A549 (cell line): ENCODE measurements around the gene S100A9. TPM values are rescaled to one million over a fixed set of nuclear protein-coding genes. Genes with fewer than 3 reads are reported as not detected.
"Not testable (repeated sequence)": the region's sequence is repeated elsewhere in the genome, so short reads cannot be mapped to it uniquely, and the experiment has no call there.

ENCODE experiments used
- ATAC-seq, 2 experiments: fragments of 200-7000 bp in 1 of 2; fragments of >200 bp in 1 of 2; cut with Nextera tagmentation in 1 of 2; cut with Tn5 transposase in 1 of 2; 3 replicates each; pipeline versions ENCODE4 v1.8.0 to v1.9.1; 2018 to 2020; ENCODE audit warnings: mild to moderate bottlenecking in 1 of 2, moderate library complexity in 1 of 2
- CTCF ChIA-PET: fragments of 300-600 bp; sonication (Branson Sonifier 250); formaldehyde crosslinking; extraction: SDS; loops from one replicate; lab custom pipeline; 2021; ENCODE audit warnings: antibody characterized with exemption, inconsistent platforms; lab: Yijun Ruan, JAX
- POLR2A ChIA-PET: fragments of 350-600 bp; formaldehyde crosslinking; extraction: SDS; loops from one replicate; lab custom pipeline; 2021; ENCODE audit warnings: antibody characterized with exemption, inconsistent platforms; lab: Yijun Ruan, JAX
- DNase-seq, 2 experiments: peaks; one replicate each; pipeline versions ENCODE4 v3.0.0 to v3.0.0-alpha.2; 2011 to 2016; ENCODE audit warnings: low read depth in 1 of 2, low spot score in 1 of 2
- FAIRE-seq: peaks from 2 replicates; lab custom pipeline; 2011; peaks lifted over from hg19 to GRCh38; lab: Jason Lieb, UNC
- H3K27ac ChIP-seq, 2 experiments: fragments of >200 bp; sonication (Bioruptor Twin); formaldehyde crosslinking; 3 replicates each; pipeline ENCODE4 v1.5.1; 2016 to 2017
- H3K4me1 ChIP-seq: fragments of >200 bp; sonication (Bioruptor Twin); formaldehyde crosslinking; 3 replicates; pipeline ENCODE4 v1.6.1; 2016
- H3K4me2 ChIP-seq: fragments of >200 bp; sonication (Bioruptor Twin); formaldehyde crosslinking; 3 replicates; pipeline ENCODE4 v1.6.1; 2016
- H3K4me3 ChIP-seq: fragments of >200 bp; sonication (Bioruptor Twin); formaldehyde crosslinking; 3 replicates; pipeline ENCODE4 v1.5.1; 2016
- H3K9me3 ChIP-seq: fragments of >200 bp; sonication (Bioruptor Twin); formaldehyde crosslinking; 3 replicates; pipeline ENCODE4 v1.6.1; 2016
- BHLHE40 ChIP-seq: IDR thresholded peaks from 2 replicates; pipeline ENCODE4 v1.6.1; 2012; ENCODE audit warnings: low read depth, low read length, inconsistent platforms
- CBX8 ChIP-seq: fragments of 200-600 bp; sonication (generic); IDR thresholded peaks from 2 replicates; pipeline ENCODE4 v1.6.1; 2016
- CEBPB ChIP-seq, 2 experiments: fragments of >200 bp in 1 of 2; sonication (Bioruptor Twin) in 1 of 2; formaldehyde crosslinking in 1 of 2; IDR thresholded peaks; 2 replicates each; pipeline ENCODE4 v1.6.1; 2012 to 2016
- CHD2 ChIP-seq: fragments of 150-350 bp; IDR thresholded peaks from 2 replicates; pipeline ENCODE4 v1.6.1; 2014; ENCODE audit warnings: low read length; ENCODE audit not compliant: partially characterized antibody
- EHF ChIP-seq: fragments of 250-450 bp; sonication (Bioruptor Pico); IDR thresholded peaks from 2 replicates; pipeline ENCODE4 v1.5.0; 2020; ENCODE audit warnings: mild to moderate bottlenecking
- FOSL2 ChIP-seq, 2 experiments: fragments of 450-650 bp in 1 of 2; fragments of >200 bp in 1 of 2; sonication (Bioruptor Twin) in 1 of 2; formaldehyde crosslinking; IDR thresholded peaks; 2 replicates each; pipeline versions ENCODE4 v1.5.0 to v1.6.1; 2016 to 2020; ENCODE audit warnings: mild to moderate bottlenecking in 1 of 2, moderate library complexity in 1 of 2
- FOXS1 ChIP-seq: fragments of 250-450 bp; sonication (Bioruptor Pico); IDR thresholded peaks from 2 replicates; pipeline ENCODE4 v1.5.0; 2020; ENCODE audit warnings: mild to moderate bottlenecking, moderate library complexity
- HOXB13 ChIP-seq: fragments of 250-450 bp; sonication (Bioruptor Pico); IDR thresholded peaks from 2 replicates; pipeline ENCODE4 v1.5.0; 2020; ENCODE audit warnings: low read depth, mild to moderate bottlenecking, moderate library complexity
- JUN ChIP-seq, 2 experiments: fragments of >200 bp; sonication (Bioruptor Twin); formaldehyde crosslinking; IDR thresholded peaks; 2 replicates in 1 of 2; 3 replicates in 1 of 2; pipeline ENCODE4 v1.6.1; 2016 to 2017
- JUNB ChIP-seq: fragments of >200 bp; sonication (Bioruptor Twin); formaldehyde crosslinking; IDR thresholded peaks from 2 replicates; pipeline ENCODE4 v1.6.1; 2016
- KDM1A ChIP-seq: fragments of 200-600 bp; sonication (generic); IDR thresholded peaks from 2 replicates; pipeline ENCODE4 v1.6.1; 2016; ENCODE audit warnings: low read depth, mild to moderate bottlenecking
- KDM5A ChIP-seq: fragments of 200-600 bp; sonication (generic); IDR thresholded peaks from 2 replicates; pipeline ENCODE4 v1.6.1; 2016; ENCODE audit warnings: antibody characterized with exemption, mild to moderate bottlenecking
- MYC ChIP-seq: IDR thresholded peaks from 2 replicates; pipeline ENCODE4 v1.6.1; 2012; ENCODE audit warnings: mild to moderate bottlenecking, inconsistent platforms, low read length, improper control_type of control experiment, borderline replicate concordance
- NPAS2 ChIP-seq: fragments of 250-450 bp; sonication (Bioruptor Pico); IDR thresholded peaks from 2 replicates; pipeline ENCODE4 v1.8.0; 2022; ENCODE audit warnings: mild to moderate bottlenecking, moderate library complexity, borderline replicate concordance
- NR3C1 ChIP-seq: fragments of >200 bp; sonication (Bioruptor Twin); formaldehyde crosslinking; IDR thresholded peaks from 3 replicates; pipeline ENCODE4 v1.6.1; 2017
- POLR2AphosphoS2 ChIP-seq: conservative IDR thresholded peaks from 2 replicates; pipeline ENCODE4 v1.6.1; 2012; ENCODE audit warnings: low read length, improper control_type of control experiment, inconsistent platforms
- RAD21 ChIP-seq, 2 experiments: fragments of >200 bp in 1 of 2; sonication (Bioruptor Twin) in 1 of 2; formaldehyde crosslinking in 1 of 2; IDR thresholded peaks in 1 of 2; conservative IDR thresholded peaks in 1 of 2; 2 replicates in 1 of 2; 3 replicates in 1 of 2; pipeline ENCODE4 v1.6.1; 2012 to 2018; ENCODE audit warnings: inconsistent platforms in 1 of 2
- RCOR1 ChIP-seq: fragments of 150-350 bp; IDR thresholded peaks from 2 replicates; pipeline ENCODE4 v1.6.1; 2014; ENCODE audit warnings: antibody characterized with exemption, low read length, low read depth
- RFX5 ChIP-seq: fragments of 450-650 bp; IDR thresholded peaks from 2 replicates; pipeline ENCODE4 v1.7.1; 2014; ENCODE audit warnings: antibody characterized with exemption, mild to moderate bottlenecking, moderate library complexity
- RNF2 ChIP-seq: fragments of 200-600 bp; sonication (generic); IDR thresholded peaks from 2 replicates; pipeline ENCODE4 v1.6.1; 2016; ENCODE audit warnings: low read depth, mild to moderate bottlenecking, antibody characterized with exemption, moderate library complexity, borderline replicate concordance
- SREBF2 ChIP-seq: fragments of 450-650 bp; IDR thresholded peaks from 2 replicates; pipeline ENCODE4 v1.6.1; 2014; ENCODE audit warnings: mild to moderate bottlenecking, moderate library complexity
- TFCP2L1 ChIP-seq: fragments of 250-450 bp; sonication (Bioruptor Pico); IDR thresholded peaks from 2 replicates; pipeline ENCODE4 v1.5.0; 2021; ENCODE audit warnings: mild to moderate bottlenecking
- ZFP36 ChIP-seq: fragments of 450-650 bp; IDR thresholded peaks from 2 replicates; pipeline ENCODE4 v1.6.1; 2014; ENCODE audit warnings: borderline replicate concordance; ENCODE audit not compliant: partially characterized antibody
- ZNF302 ChIP-seq: fragments of 250-450 bp; sonication (Bioruptor Pico); IDR thresholded peaks from 2 replicates; pipeline ENCODE4 v1.9.0; 2021; ENCODE audit warnings: inconsistent platforms, mild to moderate bottlenecking, moderate library complexity
- WGBS: methylation state at CpG from one replicate; pipeline ENCODE4 v1.1.6; 2017; ENCODE audit errors: missing lambda C conversion rate; 5-methylcytosine and 5-hydroxymethylcytosine counted together
- polyA plus RNA-seq, 4 experiments: library from polyadenylated mRNA; depleted of rRNA in 3 of 4; stranded (reverse); fragments of >200 nt; fragmentation: RNase III in 1 of 4; extraction: RNeasy Plus Mini Kit Qiagen cat#74134 plus additional on column Dnase treatment in 1 of 4; gene quantifications; 2 replicates in 3 of 4; 3 replicates in 1 of 4; pipeline ENCODE4 v1.2.3, GENCODE V29; 2011 to 2017
- TF ChIP-seq, protein P1 (sequence below): fragments of 250-450 bp; sonication (Bioruptor Pico); IDR thresholded peaks from 2 replicates; pipeline ENCODE4 v1.5.0; 2020; ENCODE audit warnings: low read depth, mild to moderate bottlenecking, moderate library complexity
- TF ChIP-seq, protein P2 (sequence below): IDR thresholded peaks from 2 replicates; pipeline ENCODE4 v1.6.1; 2012; ENCODE audit warnings: low read depth, borderline replicate concordance

Gene S100A9
- polyA plus RNA-seq, 2 of the 4 experiments (the other 2 are of a cell fraction): 0.90 to 3.1 TPM

DNA sequence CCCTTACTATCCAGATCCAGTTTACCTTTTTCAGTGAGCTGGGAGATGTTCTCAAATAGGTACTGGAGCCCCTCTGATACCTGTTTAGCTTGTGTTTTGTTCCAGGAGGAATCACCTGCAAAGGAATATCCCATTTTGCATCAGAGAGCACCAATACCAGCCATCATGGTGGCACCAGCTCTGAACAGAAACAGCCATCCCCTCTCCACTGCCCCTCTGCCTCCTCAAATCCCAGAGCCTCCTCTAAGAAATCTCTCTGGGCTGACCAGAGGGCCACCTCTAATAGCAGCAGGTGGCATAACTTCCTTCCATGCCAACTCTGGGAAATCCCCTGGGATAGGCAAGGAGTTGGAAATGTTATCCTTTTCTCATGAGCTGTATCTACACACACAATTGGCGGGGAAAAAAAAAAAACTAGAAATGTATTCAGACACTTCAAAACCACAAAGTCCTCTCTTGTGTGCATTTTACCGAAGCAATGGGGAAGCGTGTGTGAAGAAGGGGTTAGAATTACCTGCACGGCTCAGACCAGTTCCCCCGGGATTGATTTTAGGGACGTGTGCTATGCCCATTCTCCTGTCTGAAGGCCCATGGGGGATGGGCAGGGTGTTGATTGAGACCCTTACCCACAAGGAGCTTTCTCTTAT is 11.5 kb upstream of the S100A9 start:
- ChIA-PET CTCF (interaction anchor here (0.6 to 5.7 kb wide), 6 partner anchors 9 to 328 kb away, joined by 3 to 31 read pairs (median 4); no protein-coding TSS in a partner anchor), POLR2A (no interaction called here)
- no peaks in the 10 kb centered on the region for H3K4me1 ChIP-seq
- WGBS: 24% methylated on average over 6 of the region's 6 CpGs
- no peak for TF ChIP-seq MYC
- TF ChIP-seq, protein P1, sequence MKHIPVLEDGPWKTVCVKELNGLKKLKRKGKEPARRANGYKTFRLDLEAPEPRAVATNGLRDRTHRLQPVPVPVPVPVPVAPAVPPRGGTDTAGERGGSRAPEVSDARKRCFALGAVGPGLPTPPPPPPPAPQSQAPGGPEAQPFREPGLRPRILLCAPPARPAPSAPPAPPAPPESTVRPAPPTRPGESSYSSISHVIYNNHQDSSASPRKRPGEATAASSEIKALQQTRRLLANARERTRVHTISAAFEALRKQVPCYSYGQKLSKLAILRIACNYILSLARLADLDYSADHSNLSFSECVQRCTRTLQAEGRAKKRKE (CRISPR knock-in tag): no peak
- no peak for TF ChIP-seq NPAS2 (CRISPR knock-in tag)
- TF ChIP-seq, protein P2, sequence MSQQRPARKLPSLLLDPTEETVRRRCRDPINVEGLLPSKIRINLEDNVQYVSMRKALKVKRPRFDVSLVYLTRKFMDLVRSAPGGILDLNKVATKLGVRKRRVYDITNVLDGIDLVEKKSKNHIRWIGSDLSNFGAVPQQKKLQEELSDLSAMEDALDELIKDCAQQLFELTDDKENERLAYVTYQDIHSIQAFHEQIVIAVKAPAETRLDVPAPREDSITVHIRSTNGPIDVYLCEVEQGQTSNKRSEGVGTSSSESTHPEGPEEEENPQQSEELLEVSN: no peak
- TF ChIP-seq RNF2: no peak
- no peak for TF ChIP-seq FOXS1 (CRISPR knock-in tag)
- no peak for TF ChIP-seq ZFP36
- no peak for TF ChIP-seq KDM1A
- no peak for TF ChIP-seq BHLHE40
- TF ChIP-seq NR3C1: no peak
- no peak for TF ChIP-seq CHD2
- no peak for TF ChIP-seq ZNF302 (CRISPR knock-in tag)
- no peak for TF ChIP-seq RFX5
- no peak for TF ChIP-seq RAD21 (conservative IDR thresholded peaks at IDR 0.05 in 1 of 2, IDR thresholded peaks at IDR 0.05 in 1 of 2)
- no peak for TF ChIP-seq JUN (IDR thresholded peaks at IDR 0.05)
- no peak for TF ChIP-seq CEBPB (IDR thresholded peaks at IDR 0.05)
- no peak for TF ChIP-seq TFCP2L1 (CRISPR knock-in tag)
- no peak for TF ChIP-seq KDM5A
- FAIRE-seq (no peak), DNase-seq (no peak), ATAC-seq (no peak)
- no peak overlapping the region for H3K4me3 ChIP-seq
- H3K4me2 ChIP-seq: no peak overlapping the region
- H3K27ac ChIP-seq: no peak overlapping the region
- no peaks in the 10 kb centered on the region for H3K9me3 ChIP-seq

DNA sequence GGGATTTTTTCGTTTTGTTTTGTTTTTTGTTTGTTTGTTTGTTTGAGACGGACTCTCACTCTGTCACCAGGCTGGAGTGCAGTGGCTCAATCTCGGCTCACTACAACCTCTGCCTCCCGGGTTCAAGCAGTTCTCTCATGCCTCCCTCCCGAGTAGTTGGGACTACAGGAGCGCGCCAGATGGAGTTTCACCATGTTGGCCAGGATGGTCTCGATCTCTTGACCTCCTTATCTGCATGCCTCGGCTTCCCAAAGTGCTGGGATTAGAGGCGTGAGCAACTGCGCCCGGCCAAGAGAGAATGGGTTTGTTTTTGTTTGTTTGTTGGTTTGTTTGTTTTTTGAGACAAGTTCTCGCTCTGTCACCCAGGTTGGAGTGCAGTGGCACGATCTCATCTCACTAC is 10.6 kb upstream of the S100A9 start:
- H3K9me3 ChIP-seq, ATAC-seq, H3K4me2 ChIP-seq, FAIRE-seq, DNase-seq, H3K4me1 ChIP-seq, H3K4me3 ChIP-seq, H3K27ac ChIP-seq, POLR2A ChIA-PET: not testable (repeated sequence)
- CTCF ChIA-PET: interaction anchor here (1.0 to 5.7 kb wide), 3 partner anchors 8 to 148 kb away, joined by 3 to 31 read pairs (median 9); no protein-coding TSS in a partner anchor
- 30% methylated on average over 14 of the region's 14 CpGs for WGBS

DNA sequence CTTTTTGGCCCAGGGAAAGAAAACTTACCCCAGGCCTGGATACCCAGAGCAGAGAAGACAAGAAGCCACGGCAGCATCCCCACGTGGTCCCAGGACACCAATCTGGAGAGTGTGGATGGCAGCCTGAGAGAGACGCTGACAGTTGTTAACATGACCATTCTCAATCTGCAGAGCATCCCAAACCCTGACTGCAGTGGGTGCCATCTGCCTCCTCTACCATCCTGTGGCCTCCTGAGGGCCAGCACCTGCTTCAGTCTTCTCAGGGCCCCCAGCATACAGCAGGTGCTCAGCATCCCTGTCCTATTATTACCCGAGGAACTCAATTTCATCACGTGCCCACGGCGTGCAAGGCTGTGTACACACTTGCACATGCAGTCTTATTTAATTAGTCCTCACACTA is 9.8 kb upstream of the S100A9 start:
- H3K9me3 ChIP-seq: no peaks in the 10 kb centered on the region
- POLR2A ChIA-PET: no interaction called here
- no peak for FAIRE-seq
- H3K4me2 ChIP-seq: no peak overlapping the region
- 18% methylated on average over 7 of the region's 7 CpGs for WGBS
- no peak overlapping the region for H3K4me3 ChIP-seq
- no peaks in the 10 kb centered on the region for H3K4me1 ChIP-seq
- CTCF ChIA-PET: interaction anchor here (0.5 to 13.2 kb wide), 7 partner anchors 10 to 284 kb away, joined by 3 to 731 read pairs (median 5); partner anchors contain the start of gene S100A9
- no peak overlapping the region for H3K27ac ChIP-seq
- DNase-seq: no peak
- ATAC-seq: no peak
- TF ChIP-seq EHF (CRISPR knock-in tag): no peak
- TF ChIP-seq RCOR1: no peak
- TF ChIP-seq FOSL2 (IDR thresholded peaks at IDR 0.05): no peak
- no peak for TF ChIP-seq FOSL2 (CRISPR knock-in tag; IDR thresholded peaks at IDR 0.05)
- TF ChIP-seq JUNB: no peak
- TF ChIP-seq POLR2AphosphoS2: no peak
- TF ChIP-seq RAD21 (conservative IDR thresholded peaks at IDR 0.05 in 1 of 2, IDR thresholded peaks at IDR 0.05 in 1 of 2): no peak
- no peak for TF ChIP-seq CBX8
- TF ChIP-seq HOXB13 (CRISPR knock-in tag): no peak
- TF ChIP-seq FOXS1 (CRISPR knock-in tag): no peak
- no peak for TF ChIP-seq KDM5A
- TF ChIP-seq SREBF2: no peak
- no peak for TF ChIP-seq CEBPB (IDR thresholded peaks at IDR 0.05)
- TF ChIP-seq ZFP36: no peak
